ENCODE results near the gene GIPC1.

DNA sequence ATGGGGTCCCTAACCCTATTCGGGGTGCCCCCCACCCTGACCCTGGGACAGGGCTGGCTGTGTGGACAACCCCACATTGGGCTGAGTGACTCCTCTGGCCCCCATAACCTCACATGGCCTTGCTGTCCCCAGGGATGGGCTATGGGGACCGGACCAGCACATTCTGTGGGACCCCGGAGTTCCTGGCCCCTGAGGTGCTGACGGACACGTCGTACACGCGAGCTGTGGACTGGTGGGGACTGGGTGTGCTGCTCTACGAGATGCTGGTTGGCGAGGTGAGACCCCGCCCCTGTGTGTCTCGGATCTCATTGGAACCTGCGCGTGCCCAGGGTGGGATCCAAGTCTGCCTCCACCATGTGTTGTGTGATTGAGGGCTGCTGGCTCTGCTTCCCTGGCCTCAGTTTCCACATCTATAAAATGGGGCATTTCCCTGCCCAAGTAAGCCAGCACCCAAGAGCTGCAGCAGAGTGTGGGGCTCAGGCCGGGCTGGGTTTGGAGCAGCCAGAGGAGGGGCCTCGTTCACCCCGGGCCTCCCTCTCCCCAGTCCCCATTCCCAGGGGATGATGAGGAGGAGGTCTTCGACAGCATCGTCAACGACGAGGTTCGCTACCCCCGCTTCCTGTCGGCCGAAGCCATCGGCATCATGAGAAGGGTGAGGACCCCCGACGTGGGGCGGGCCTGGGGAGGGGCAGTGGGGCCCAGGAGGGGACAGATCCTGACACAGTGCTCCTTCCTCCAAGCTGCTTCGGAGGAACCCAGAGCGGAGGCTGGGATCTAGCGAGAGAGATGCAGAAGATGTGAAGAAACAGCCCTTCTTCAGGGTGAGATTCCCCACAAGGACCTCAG, 25.7 kb downstream of the GIPC1 start:
- no peak for TF ChIP-seq POLR2A (IDR thresholded peaks at IDR 0.05)
- TF ChIP-seq, protein P1, sequence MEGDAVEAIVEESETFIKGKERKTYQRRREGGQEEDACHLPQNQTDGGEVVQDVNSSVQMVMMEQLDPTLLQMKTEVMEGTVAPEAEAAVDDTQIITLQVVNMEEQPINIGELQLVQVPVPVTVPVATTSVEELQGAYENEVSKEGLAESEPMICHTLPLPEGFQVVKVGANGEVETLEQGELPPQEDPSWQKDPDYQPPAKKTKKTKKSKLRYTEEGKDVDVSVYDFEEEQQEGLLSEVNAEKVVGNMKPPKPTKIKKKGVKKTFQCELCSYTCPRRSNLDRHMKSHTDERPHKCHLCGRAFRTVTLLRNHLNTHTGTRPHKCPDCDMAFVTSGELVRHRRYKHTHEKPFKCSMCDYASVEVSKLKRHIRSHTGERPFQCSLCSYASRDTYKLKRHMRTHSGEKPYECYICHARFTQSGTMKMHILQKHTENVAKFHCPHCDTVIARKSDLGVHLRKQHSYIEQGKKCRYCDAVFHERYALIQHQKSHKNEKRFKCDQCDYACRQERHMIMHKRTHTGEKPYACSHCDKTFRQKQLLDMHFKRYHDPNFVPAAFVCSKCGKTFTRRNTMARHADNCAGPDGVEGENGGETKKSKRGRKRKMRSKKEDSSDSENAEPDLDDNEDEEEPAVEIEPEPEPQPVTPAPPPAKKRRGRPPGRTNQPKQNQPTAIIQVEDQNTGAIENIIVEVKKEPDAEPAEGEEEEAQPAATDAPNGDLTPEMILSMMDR (IDR thresholded peaks at IDR 0.05), result no peak
